DND-41 (cell line): Measurements from ENCODE around the gene CLCNKB.

Experiments
- ATAC-seq: fragments of 200-7000 bp; cut with Tn5 transposase; 3 replicates; pipeline ENCODE4 v1.9.1; 2021; ENCODE audit warnings: low read depth; ENCODE audit not compliant: insufficient read depth
- DNase-seq: peaks from one replicate; pipeline ENCODE4 v3.0.0-alpha.2; 2020
- H2AFZ ChIP-seq: 2 replicates; pipeline ENCODE4 v1.6.0; 2012; ENCODE audit warnings: low read depth, low read length
- H3K27ac ChIP-seq: 2 replicates; pipeline ENCODE4 v1.5.1; 2012; ENCODE audit warnings: low read length, inconsistent platforms
- H3K27me3 ChIP-seq: fragments of 200-600 bp; sonication (generic); 2 replicates; pipeline ENCODE4 v1.6.0; 2012; ENCODE audit warnings: low read length, mild to moderate bottlenecking, inconsistent platforms; ENCODE audit not compliant: insufficient read depth, poor library complexity
- H3K36me3 ChIP-seq: 2 replicates; pipeline ENCODE4 v1.5.1; 2012; ENCODE audit warnings: low read length, inconsistent platforms; ENCODE audit not compliant: insufficient read depth
- H3K4me1 ChIP-seq: 2 replicates; pipeline ENCODE4 v1.5.1; 2012; ENCODE audit warnings: mild to moderate bottlenecking, low read length; ENCODE audit not compliant: insufficient read depth
- H3K4me2 ChIP-seq: 2 replicates; pipeline ENCODE4 v1.6.0; 2012; ENCODE audit warnings: mild to moderate bottlenecking, moderate library complexity, low read length, inconsistent platforms; ENCODE audit not compliant: insufficient read depth
- H3K4me3 ChIP-seq, 2 experiments: fragments of 200-600 bp in 1 of 2; shearing (Covaris generic) in 1 of 2; 2 replicates each; pipeline ENCODE4 v1.5.1; 2012 to 2016; ENCODE audit warnings: inconsistent platforms in 2 of 2, low read length in 2 of 2, mild to moderate bottlenecking in 2 of 2, low read depth in 1 of 2, moderate library complexity in 1 of 2
- H3K79me2 ChIP-seq: 2 replicates; pipeline ENCODE4 v1.6.0; 2012; ENCODE audit warnings: low read length, inconsistent platforms; ENCODE audit not compliant: insufficient read depth
- H3K9ac ChIP-seq: 2 replicates; pipeline ENCODE4 v1.6.0; 2012; ENCODE audit warnings: low read depth, mild to moderate bottlenecking, inconsistent platforms, low read length, moderate library complexity
- H3K9me3 ChIP-seq: 2 replicates; pipeline ENCODE4 v1.5.1; 2012; ENCODE audit warnings: low read length, moderate library complexity, mild to moderate bottlenecking, inconsistent platforms; ENCODE audit not compliant: insufficient read depth, severe bottlenecking
- H4K20me1 ChIP-seq: 2 replicates; pipeline ENCODE4 v1.6.0; 2012; ENCODE audit warnings: low read length; ENCODE audit not compliant: insufficient read depth
- EZH2 ChIP-seq: IDR thresholded peaks from 3 replicates; pipeline ENCODE4 v1.6.1; 2012; ENCODE audit warnings: borderline replicate concordance, low read depth, mild to moderate bottlenecking, moderate library complexity, low read length, inconsistent platforms; ENCODE audit not compliant: severe bottlenecking
- TF ChIP-seq, protein P1 (sequence below): IDR thresholded peaks from 2 replicates; pipeline ENCODE4 v1.5.1; 2012; ENCODE audit warnings: borderline replicate concordance, low read length, moderate library complexity, mild to moderate bottlenecking; ENCODE audit not compliant: poor library complexity, severe bottlenecking; ENCODE audit errors: extremely low read depth

CLCNKB gene

DNA sequence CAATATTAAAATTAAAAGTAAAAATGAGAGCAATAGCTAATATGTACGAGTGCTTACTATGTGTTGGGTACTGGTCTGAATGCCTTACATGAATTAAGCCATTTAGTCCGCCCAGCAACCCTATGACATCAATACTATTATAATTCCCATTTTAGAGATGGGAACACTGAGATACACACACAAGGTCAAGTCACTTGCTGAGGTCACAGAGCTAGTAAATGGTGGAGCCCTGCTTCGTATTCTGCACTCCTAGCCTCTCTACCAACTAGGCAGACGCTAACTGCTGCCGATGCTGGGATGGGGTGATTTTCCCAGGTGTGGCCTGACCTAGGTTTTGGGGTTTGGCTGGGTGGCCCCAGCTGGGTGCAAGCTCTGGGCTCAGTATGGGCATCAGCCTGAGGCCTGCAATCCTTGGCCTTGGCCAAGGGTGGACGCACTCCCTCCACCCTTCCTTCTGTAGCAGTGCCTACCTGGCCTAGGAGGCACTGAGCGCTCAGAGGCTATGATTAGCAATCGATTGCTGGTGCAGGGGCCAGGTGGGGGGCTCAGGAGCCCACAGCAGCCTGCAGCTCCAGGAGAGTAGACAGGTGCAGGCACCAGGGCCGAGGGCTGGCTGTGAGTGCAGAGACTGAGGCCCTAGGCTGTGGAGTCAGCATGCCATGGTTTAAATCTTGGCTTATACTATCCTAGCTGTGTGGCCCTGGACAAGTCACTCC is 27.2 kb downstream of the CLCNKB start:
- DNase-seq (no peak), ATAC-seq (no peak)
- Histone ChIP-seq H3K27ac (no peak overlapping the region), H3K79me2 (no peaks in the 10 kb centered on the region), H4K20me1 (peaks cover 4% of the 10 kb centered on the region; the same call in 1 of the 2 replicates), H2AFZ (no peak overlapping the region), H3K36me3 (no peaks in the 10 kb centered on the region), H3K9ac (no peak overlapping the region), H3K4me3 (no peak overlapping the region), H3K27me3 (no peaks in the 10 kb centered on the region), H3K9me3 (no peaks in the 10 kb centered on the region), H3K4me1 (no peaks in the 10 kb centered on the region), H3K4me2 (no peak overlapping the region)
- TF ChIP-seq EZH2: no peak
- TF ChIP-seq, protein P1, sequence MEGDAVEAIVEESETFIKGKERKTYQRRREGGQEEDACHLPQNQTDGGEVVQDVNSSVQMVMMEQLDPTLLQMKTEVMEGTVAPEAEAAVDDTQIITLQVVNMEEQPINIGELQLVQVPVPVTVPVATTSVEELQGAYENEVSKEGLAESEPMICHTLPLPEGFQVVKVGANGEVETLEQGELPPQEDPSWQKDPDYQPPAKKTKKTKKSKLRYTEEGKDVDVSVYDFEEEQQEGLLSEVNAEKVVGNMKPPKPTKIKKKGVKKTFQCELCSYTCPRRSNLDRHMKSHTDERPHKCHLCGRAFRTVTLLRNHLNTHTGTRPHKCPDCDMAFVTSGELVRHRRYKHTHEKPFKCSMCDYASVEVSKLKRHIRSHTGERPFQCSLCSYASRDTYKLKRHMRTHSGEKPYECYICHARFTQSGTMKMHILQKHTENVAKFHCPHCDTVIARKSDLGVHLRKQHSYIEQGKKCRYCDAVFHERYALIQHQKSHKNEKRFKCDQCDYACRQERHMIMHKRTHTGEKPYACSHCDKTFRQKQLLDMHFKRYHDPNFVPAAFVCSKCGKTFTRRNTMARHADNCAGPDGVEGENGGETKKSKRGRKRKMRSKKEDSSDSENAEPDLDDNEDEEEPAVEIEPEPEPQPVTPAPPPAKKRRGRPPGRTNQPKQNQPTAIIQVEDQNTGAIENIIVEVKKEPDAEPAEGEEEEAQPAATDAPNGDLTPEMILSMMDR: no peak

GRCh38 chr1:16071614-16072013 is 28.0 kb downstream of the CLCNKB start:
- ATAC-seq (no peak), DNase-seq (no peak)
- no peak overlapping the region for H3K4me3 ChIP-seq
- no peak overlapping the region for H3K9ac ChIP-seq
- H2AFZ ChIP-seq: no peak overlapping the region
- no peaks in the 10 kb centered on the region for H3K36me3 ChIP-seq
- H3K4me2 ChIP-seq: no peak overlapping the region
- no peaks in the 10 kb centered on the region for H3K9me3 ChIP-seq
- no peaks in the 10 kb centered on the region for H3K79me2 ChIP-seq
- H3K27ac ChIP-seq: no peak overlapping the region
- TF ChIP-seq EZH2: no peak
- TF ChIP-seq, protein P1: no peak
- no peaks in the 10 kb centered on the region for H3K27me3 ChIP-seq
- H3K4me1 ChIP-seq: no peaks in the 10 kb centered on the region
- peaks cover 4% of the 10 kb centered on the region; the same call in 1 of the 2 replicates for H4K20me1 ChIP-seq

GRCh38 chr1:16072095-16072494 is 28.5 kb downstream of the CLCNKB start:
- Histone ChIP-seq H3K9me3 (no peaks in the 10 kb centered on the region), H3K79me2 (no peaks in the 10 kb centered on the region), H3K4me1 (no peaks in the 10 kb centered on the region), H3K4me3 (no peak overlapping the region), H4K20me1 (peaks cover 4% of the 10 kb centered on the region; the same call in 1 of the 2 replicates), H2AFZ (no peak overlapping the region), H3K27ac (no peak overlapping the region), H3K36me3 (no peaks in the 10 kb centered on the region), H3K27me3 (no peaks in the 10 kb centered on the region), H3K9ac (no peak overlapping the region), H3K4me2 (no peak overlapping the region)
- DNase-seq (no peak), ATAC-seq (no peak)
- TF ChIP-seq EZH2: no peak
- TF ChIP-seq, protein P1: no peak
